B cell (primary cell): ENCODE results near the gene C14orf180. TPM values are rescaled to one million over a fixed set of nuclear protein-coding genes. Genes with fewer than 3 reads are reported as not detected.

ENCODE experiments used
- ATAC-seq: fragments of 200-7000 bp; cut with Tn5 transposase; one replicate; pipeline ENCODE4 v1.10.0; 2021; ENCODE audit warnings: low read depth, mild to moderate bottlenecking, moderate number of reproducible peaks, moderate library complexity
- CTCF ChIA-PET: fragments of 350-600 bp; sonication (Branson Sonifier 250); formaldehyde crosslinking; loops from one replicate; lab custom pipeline; 2021; ENCODE audit warnings: antibody characterized with exemption, inconsistent platforms; lab: Charles Lee
- POLR2A ChIA-PET: fragments of 350-600 bp; sonication (Branson Sonifier 250); formaldehyde crosslinking; loops from one replicate; lab custom pipeline; 2021; ENCODE audit warnings: antibody characterized with exemption; lab: Charles Lee
- DNase-seq: peaks from one replicate; pipeline ENCODE4 v3.0.0; 2013
- H2AFZ ChIP-seq: 2 replicates; pipeline ENCODE4 v1.6.1; 2012; ENCODE audit warnings: mild to moderate bottlenecking, low read depth, low read length; ENCODE audit not compliant: insufficient read depth, poor library complexity, severe bottlenecking
- H3K27ac ChIP-seq, 2 donors: 1 replicate in 1 of 2; 2 replicates in 1 of 2; pipeline ENCODE4 v1.5.1; 2012 to 2013; ENCODE audit warnings: low read length in 2 of 2, mild to moderate bottlenecking in 2 of 2, moderate library complexity in 1 of 2
- H3K27me3 ChIP-seq, 4 experiments: fragments of 200-600 bp in 1 of 4; sonication (generic) in 1 of 4; replicated peaks in 1 of 4; 1 replicate in 2 of 4; 2 replicates in 2 of 4; pipeline versions ENCODE4 v1.6.1 to v1.7.0; 2013 to 2016; ENCODE audit warnings: low read length in 3 of 4, mild to moderate bottlenecking in 2 of 4, mixed read lengths in 1 of 4, moderate library complexity in 1 of 4; ENCODE audit not compliant: insufficient read depth in 4 of 4, control insufficient read depth in 3 of 4; ENCODE audit errors: control extremely low read depth in 1 of 4
- H3K36me3 ChIP-seq, 2 experiments: replicated peaks in 1 of 2; 1 replicate in 1 of 2; 2 replicates in 1 of 2; pipeline versions ENCODE4 v1.6.1 to v1.7.1; 2013; ENCODE audit warnings: low read length in 1 of 2; ENCODE audit not compliant: insufficient read depth in 2 of 2, control insufficient read depth in 1 of 2; ENCODE audit errors: control extremely low read depth in 1 of 2, extremely low read depth in 1 of 2
- H3K4me1 ChIP-seq, 2 donors: fragments of 200-600 bp in 1 of 2; sonication (generic) in 1 of 2; 1 replicate in 1 of 2; 2 replicates in 1 of 2; pipeline versions ENCODE4 v1.5.1 to v1.6.1; 2013 to 2017; ENCODE audit warnings: low read length in 2 of 2; ENCODE audit not compliant: control insufficient read depth in 2 of 2, insufficient read depth in 2 of 2
- H3K4me2 ChIP-seq: replicated peaks from 2 replicates; pipeline ENCODE3; 2012; ENCODE audit warnings: mild to moderate bottlenecking, low read depth, low read length; ENCODE audit not compliant: poor library complexity, severe bottlenecking
- H3K4me3 ChIP-seq, 5 experiments: fragments of 200-600 bp in 1 of 5; sonication (generic) in 1 of 5; 1 replicate in 3 of 5; 2 replicates in 2 of 5; pipeline versions ENCODE4 v1.5.1 to v1.7.0; 2011 to 2016; ENCODE audit warnings: low read length in 4 of 5, mild to moderate bottlenecking in 4 of 5, low read depth in 2 of 5, control low read depth in 1 of 5, moderate library complexity in 1 of 5; ENCODE audit not compliant: insufficient read depth in 1 of 5; ENCODE audit errors: control extremely low read depth in 1 of 5, extremely low read depth in 1 of 5
- H3K79me2 ChIP-seq: fragments of 200-600 bp; sonication (generic); one replicate; pipeline ENCODE4 v1.6.0; 2016; ENCODE audit warnings: low read length; ENCODE audit not compliant: control insufficient read depth, insufficient read depth
- H3K9ac ChIP-seq: fragments of 200-600 bp; sonication (generic); 2 replicates; pipeline ENCODE4 v1.6.1; 2017; ENCODE audit warnings: mild to moderate bottlenecking, low read length, moderate library complexity
- H3K9me3 ChIP-seq, 3 donors: one replicate each; pipeline versions ENCODE4 v1.6.1 to v1.7.1; 2013; ENCODE audit warnings: low read length in 2 of 3; ENCODE audit not compliant: control insufficient read depth in 2 of 3, insufficient read depth in 1 of 3; ENCODE audit errors: control extremely low read depth in 1 of 3
- H4K20me1 ChIP-seq: 2 replicates; pipeline ENCODE4 v1.6.0; 2012; ENCODE audit warnings: mild to moderate bottlenecking, low read length; ENCODE audit not compliant: insufficient read depth, control insufficient read depth, poor library complexity, severe bottlenecking
- H3K27ac Mint-ChIP-seq: one replicate; pipeline ENCODE4 v1.8.0; 2021; ENCODE audit warnings: mixed read lengths
- H3K27me3 Mint-ChIP-seq: one replicate; pipeline ENCODE4 v1.8.0; 2021; ENCODE audit warnings: mixed read lengths
- H3K4me1 Mint-ChIP-seq: one replicate; pipeline ENCODE4 v1.8.0; 2021; ENCODE audit warnings: mixed read lengths
- H3K4me3 Mint-ChIP-seq: one replicate; pipeline ENCODE4 v1.8.0; 2021; ENCODE audit warnings: mixed read lengths
- H3K9me3 Mint-ChIP-seq: one replicate; pipeline ENCODE4 v1.8.0; 2022; ENCODE audit warnings: mixed read lengths; ENCODE audit not compliant: insufficient read depth
- CTCF ChIP-seq: fragments of 200-600 bp; IDR thresholded peaks from one replicate; pipeline ENCODE4 v1.8.0; 2022; ENCODE audit warnings: antibody characterized with exemption, mild to moderate bottlenecking
- EZH2 ChIP-seq: IDR thresholded peaks from 2 replicates; pipeline ENCODE4 v1.6.1; 2012; ENCODE audit warnings: borderline replicate concordance, low read depth, mild to moderate bottlenecking, moderate library complexity, low read length; ENCODE audit not compliant: insufficient read depth, poor library complexity, severe bottlenecking
- WGBS: methylation state at CpG from one replicate; pipeline ENCODE4 v1.1.5; 2013; ENCODE audit warnings: missing lambda C conversion rate; ENCODE audit not compliant: insufficient coverage; 5-methylcytosine and 5-hydroxymethylcytosine counted together
- intact Hi-C: fragments of 100-400 bp; cut with micrococcal nuclease; formaldehyde crosslinking; loops from one replicate; pipeline ENCODE4 v1.10.0; 2022
- polyA plus RNA-seq: library from polyadenylated mRNA; depleted of rRNA; stranded (reverse); fragments of >200 nt; gene quantifications from 2 replicates; pipeline ENCODE4 v1.2.3, GENCODE V29; 2012
- total RNA-seq, 2 donors: library from RNA; stranded (reverse); fragments of 120-200 nt in 1 of 2; gene quantifications; 1 replicate in 1 of 2; 2 replicates in 1 of 2; pipeline versions ENCODE4 v1.2.3 to v1.2.4, GENCODE V29; 2013 to 2022

The C14orf180 gene
- total and polyA plus RNA-seq, 2 donors (not counting 1 experiment from before 2014, with no cell fraction given): not detected

GRCh38 chr14:104591031-104591430 lies 11.5 kb downstream of the C14orf180 start:
- no peak for DNase-seq
- CTCF ChIA-PET: no interaction called here
- no peaks in the 10 kb centered on the region for H3K4me1 Mint-ChIP-seq
- intact Hi-C loops: no loop called here
- TF ChIP-seq EZH2: no peak
- no peak for TF ChIP-seq CTCF
- no peak overlapping the region for H3K4me3 ChIP-seq
- WGBS: 85% methylated on average over 6 of the region's 7 CpGs
- H3K9ac ChIP-seq: no peak overlapping the region
- H3K27me3 Mint-ChIP-seq: peaks cover 11% of the 10 kb centered on the region
- peaks cover 0 to 5% (median 0%) of the 10 kb centered on the region in 4 experiments for H3K27me3 ChIP-seq
- no peak overlapping the region for H3K4me3 Mint-ChIP-seq
- no peak overlapping the region for H2AFZ ChIP-seq
- no peaks in the 10 kb centered on the region for H3K79me2 ChIP-seq
- H3K9me3 ChIP-seq: no peaks in the 10 kb centered on the region
- no peak overlapping the region for H3K27ac ChIP-seq
- H3K36me3 ChIP-seq: no peaks in the 10 kb centered on the region
- H3K27ac Mint-ChIP-seq: no peak overlapping the region
- POLR2A ChIA-PET: no interaction called here
- no peaks in the 10 kb centered on the region for H3K9me3 Mint-ChIP-seq
- no peak for ATAC-seq
- no peaks in the 10 kb centered on the region for H3K4me1 ChIP-seq
- no peak overlapping the region for H3K4me2 ChIP-seq
- H4K20me1 ChIP-seq: no peaks in the 10 kb centered on the region

GRCh38 chr14:104591506-104592291 lies 12.1 kb downstream of the C14orf180 start:
- Histone ChIP-seq H3K27me3 (peaks cover 0 to 5% (median 0%) of the 10 kb centered on the region in 4 experiments), H3K4me2 (no peak overlapping the region), H2AFZ (no peak overlapping the region), H3K27ac (no peak overlapping the region), H4K20me1 (no peaks in the 10 kb centered on the region), H3K79me2 (no peaks in the 10 kb centered on the region), H3K9me3 (no peaks in the 10 kb centered on the region), H3K9ac (no peak overlapping the region), H3K36me3 (no peaks in the 10 kb centered on the region), H3K4me3 (no peak overlapping the region), H3K4me1 (no peaks in the 10 kb centered on the region)
- Mint-ChIP-seq H3K27me3 (peaks cover 15% of the 10 kb centered on the region), H3K4me1 (no peaks in the 10 kb centered on the region), H3K9me3 (no peaks in the 10 kb centered on the region), H3K4me3 (no peak overlapping the region), H3K27ac (no peak overlapping the region)
- intact Hi-C loops: no loop called here
- ChIA-PET POLR2A (no interaction called here), CTCF (no interaction called here)
- DNase-seq (no peak), ATAC-seq (no peak)
- TF ChIP-seq CTCF (no peak), EZH2 (no peak)
- 81% methylated on average over 26 of the region's 26 CpGs for WGBS
